ENCODE results near the gene PIGL.
A peak's percentile ranks its signal among the peaks of the same experiment; 100 is the strongest.
"Not testable (repeated sequence)": the region's sequence is repeated elsewhere in the genome, so short reads cannot be mapped to it uniquely, and the experiment has no call there.

The PIGL gene

DNA sequence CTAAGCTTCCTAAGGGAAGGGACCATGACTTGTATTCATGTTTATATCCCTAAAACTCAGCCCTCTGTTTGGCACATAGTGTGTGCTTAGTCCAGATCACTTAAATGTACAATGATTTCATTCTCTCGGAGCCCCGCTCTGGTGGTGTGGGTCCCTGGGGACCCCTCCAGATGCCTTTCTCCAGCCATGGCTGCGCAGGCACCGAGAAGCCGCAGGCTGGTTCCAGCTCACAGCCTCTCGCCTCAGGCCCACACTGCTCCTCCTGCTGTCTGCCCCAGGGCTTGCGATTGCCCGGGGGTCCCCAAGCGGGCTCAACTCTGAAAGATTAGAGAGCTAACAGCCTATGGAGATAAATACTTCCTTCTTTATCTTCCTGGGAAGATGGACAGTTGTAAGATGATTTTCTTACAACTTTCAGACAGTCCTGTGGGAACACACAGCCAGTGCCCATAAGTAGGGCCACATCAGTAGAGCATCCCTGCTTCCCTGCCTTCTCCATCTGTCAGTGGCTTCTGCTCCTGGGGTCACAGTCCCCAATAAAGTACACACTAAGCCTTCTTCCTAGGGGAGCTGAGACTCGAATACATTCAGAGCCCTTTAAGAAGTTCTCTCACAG lies 70.0 kb downstream of the PIGL start:
- no peak for DNase-seq (ENCODE audit: low read depth)
- TF ChIP-seq CTCF (IDR thresholded peaks at IDR 0.05; ENCODE audit: low read depth, low read length, missing control alignments) = peak; percentile 33
- H3K4me3 ChIP-seq (ENCODE audit: low read depth, low read length) = peak overlapping the region; percentile 25

DNA sequence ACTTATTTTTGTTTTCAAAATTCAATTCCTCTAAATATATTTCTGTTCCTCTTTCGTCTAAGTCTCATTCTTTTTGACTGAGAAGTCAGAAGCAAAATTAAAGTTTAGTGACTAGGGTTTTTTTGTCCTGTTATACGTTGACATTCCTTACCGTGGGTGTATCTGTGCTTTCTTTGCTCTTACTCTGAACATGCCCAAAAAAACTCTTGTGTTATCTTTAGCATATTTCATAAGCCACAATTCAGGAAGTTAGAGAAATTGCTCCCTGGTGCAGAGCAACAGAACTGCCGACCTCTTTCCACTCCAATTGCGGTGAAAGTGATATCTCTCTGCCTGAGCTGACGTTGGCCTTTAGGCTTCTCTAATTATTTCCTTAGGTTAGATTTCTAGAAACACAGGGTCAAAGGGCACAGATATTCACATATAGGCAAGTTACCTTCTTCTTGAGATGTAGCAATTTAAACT lies 70.6 kb downstream of the PIGL start:
- DNase-seq (ENCODE audit: low read depth) = no peak
- H3K4me3 ChIP-seq (ENCODE audit: low read depth, low read length) = no peak overlapping the region; the same call in 1 of the 2 replicates
- TF ChIP-seq CTCF (IDR thresholded peaks at IDR 0.05; ENCODE audit: low read depth, low read length, missing control alignments) = no peak

- no peak for TF ChIP-seq CTCF (IDR thresholded peaks at IDR 0.05; ENCODE audit: low read depth, low read length, missing control alignments)
- no peak overlapping the region for H3K4me3 ChIP-seq (ENCODE audit: low read depth, low read length)
- no peak for DNase-seq (ENCODE audit: low read depth)
Observed at GRCh38 chr17:16288860-16289571, 72.0 kb downstream of the PIGL start.

DNA sequence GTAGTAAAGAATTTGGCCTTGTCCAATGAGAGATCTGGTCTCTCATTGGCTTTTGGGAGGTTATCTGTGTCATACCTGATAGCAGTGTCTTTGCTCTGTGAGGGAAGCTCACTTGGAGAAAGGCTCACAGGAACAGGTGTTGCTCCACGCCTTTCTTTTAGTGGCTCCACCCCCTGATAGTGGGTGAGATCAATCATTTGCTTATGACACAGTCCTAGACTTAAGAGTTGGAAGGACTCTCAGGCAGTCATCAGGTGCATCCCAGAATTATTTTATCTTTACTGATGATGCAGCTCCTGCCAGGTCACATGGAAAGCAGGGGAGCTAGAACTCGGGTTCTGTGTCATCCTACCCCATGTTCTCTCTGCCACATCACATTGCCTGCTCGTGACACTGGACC lies 76.9 kb downstream of the PIGL start:
- no peak for TF ChIP-seq CTCF (IDR thresholded peaks at IDR 0.05; ENCODE audit: low read depth, low read length, missing control alignments)
- H3K4me3 ChIP-seq (ENCODE audit: low read depth, low read length) = no peak overlapping the region
- no peak for DNase-seq (ENCODE audit: low read depth)

GRCh38 chr17:16294560-16294959 lies 77.5 kb downstream of the PIGL start:
- no peak for DNase-seq (ENCODE audit: low read depth)
- no peak for TF ChIP-seq CTCF (IDR thresholded peaks at IDR 0.05; ENCODE audit: low read depth, low read length, missing control alignments)
- no peak overlapping the region for H3K4me3 ChIP-seq (ENCODE audit: low read depth, low read length)

- not testable (repeated sequence) for DNase-seq (ENCODE audit: low read depth); H3K4me3 ChIP-seq (ENCODE audit: low read depth, low read length)
Observed at GRCh38 chr17:16296072-16296471, 79.1 kb downstream of the PIGL start.

- no peak for DNase-seq (ENCODE audit: low read depth)
- H3K4me3 ChIP-seq (ENCODE audit: low read depth, low read length) = no peak overlapping the region
- no peak for TF ChIP-seq CTCF (IDR thresholded peaks at IDR 0.05; ENCODE audit: low read depth, low read length, missing control alignments)
Observed at GRCh38 chr17:16297367-16298139, 80.5 kb downstream of the PIGL start.

All from GM12864 (cell line).